ENCODE measurements around the gene MYL12B.

DNA sequence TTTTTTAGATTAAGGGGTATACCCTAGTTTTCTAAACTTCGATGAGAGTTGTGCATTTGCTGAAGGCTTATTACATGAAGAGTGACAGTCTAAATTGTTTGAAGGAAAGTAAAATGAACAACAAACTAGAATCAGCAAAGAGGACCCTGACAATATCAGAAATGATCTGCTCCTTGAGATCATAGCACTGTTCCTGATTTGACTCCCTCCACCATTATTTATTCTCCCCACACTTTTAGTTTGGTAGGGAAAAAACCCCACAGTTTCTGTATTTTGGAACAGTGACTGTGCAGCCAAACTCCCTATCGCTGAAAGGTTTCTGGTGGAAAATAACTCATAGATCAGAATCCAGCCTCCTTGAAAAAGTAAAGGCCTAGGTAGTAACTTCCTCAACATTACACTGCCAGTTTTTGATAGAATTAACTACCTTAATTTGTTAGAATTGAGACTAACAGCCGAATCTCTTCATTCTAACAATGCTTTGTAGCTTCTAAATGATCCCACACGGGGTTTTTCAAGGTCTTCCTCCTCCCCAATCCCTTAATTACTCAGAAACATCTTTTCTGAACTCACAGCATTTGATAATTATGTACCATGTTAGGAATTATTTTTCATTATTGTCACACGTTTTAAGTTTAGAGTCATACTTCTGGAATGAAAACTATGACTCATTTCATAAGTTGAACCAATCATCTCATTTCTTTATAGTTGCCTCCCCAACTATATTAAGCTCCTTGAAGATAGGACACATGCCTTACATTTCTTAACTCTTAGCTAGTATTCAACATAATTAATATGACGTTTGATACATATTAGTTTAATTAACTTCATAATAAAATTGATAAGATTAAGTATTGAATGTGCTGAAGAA, 11.5 kb upstream of the MYL12B start:
- TF ChIP-seq, protein P1, sequence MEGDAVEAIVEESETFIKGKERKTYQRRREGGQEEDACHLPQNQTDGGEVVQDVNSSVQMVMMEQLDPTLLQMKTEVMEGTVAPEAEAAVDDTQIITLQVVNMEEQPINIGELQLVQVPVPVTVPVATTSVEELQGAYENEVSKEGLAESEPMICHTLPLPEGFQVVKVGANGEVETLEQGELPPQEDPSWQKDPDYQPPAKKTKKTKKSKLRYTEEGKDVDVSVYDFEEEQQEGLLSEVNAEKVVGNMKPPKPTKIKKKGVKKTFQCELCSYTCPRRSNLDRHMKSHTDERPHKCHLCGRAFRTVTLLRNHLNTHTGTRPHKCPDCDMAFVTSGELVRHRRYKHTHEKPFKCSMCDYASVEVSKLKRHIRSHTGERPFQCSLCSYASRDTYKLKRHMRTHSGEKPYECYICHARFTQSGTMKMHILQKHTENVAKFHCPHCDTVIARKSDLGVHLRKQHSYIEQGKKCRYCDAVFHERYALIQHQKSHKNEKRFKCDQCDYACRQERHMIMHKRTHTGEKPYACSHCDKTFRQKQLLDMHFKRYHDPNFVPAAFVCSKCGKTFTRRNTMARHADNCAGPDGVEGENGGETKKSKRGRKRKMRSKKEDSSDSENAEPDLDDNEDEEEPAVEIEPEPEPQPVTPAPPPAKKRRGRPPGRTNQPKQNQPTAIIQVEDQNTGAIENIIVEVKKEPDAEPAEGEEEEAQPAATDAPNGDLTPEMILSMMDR (IDR thresholded peaks at IDR 0.05; ENCODE audit: insufficient read depth, low read depth, low read length): no peak
- TF ChIP-seq EZH2 (IDR thresholded peaks at IDR 0.05; ENCODE audit: insufficient read depth, low read length): no peak

All from astrocyte (in vitro differentiated cells and primary cell).